RPMI7951 (cell line): Measurements from ENCODE around the gene RPGRIP1L. TPM values are rescaled to one million over a fixed set of nuclear protein-coding genes. Genes with fewer than 3 reads are reported as not detected.

Experiments
- DNase-seq: peaks from one replicate; pipeline ENCODE4 v3.0.0-alpha.2; 2012; ENCODE audit warnings: low read depth
- total RNA-seq: library from RNA; depleted of rRNA; stranded (reverse); fragments of >200 nt; shearing (Covaris generic); gene quantifications from 2 replicates; pipeline ENCODE4 v1.2.3, GENCODE V29; 2014; rRNA removed

The RPGRIP1L gene
- 14.7 and 15.9 TPM in 2 replicates for total RNA-seq

DNA sequence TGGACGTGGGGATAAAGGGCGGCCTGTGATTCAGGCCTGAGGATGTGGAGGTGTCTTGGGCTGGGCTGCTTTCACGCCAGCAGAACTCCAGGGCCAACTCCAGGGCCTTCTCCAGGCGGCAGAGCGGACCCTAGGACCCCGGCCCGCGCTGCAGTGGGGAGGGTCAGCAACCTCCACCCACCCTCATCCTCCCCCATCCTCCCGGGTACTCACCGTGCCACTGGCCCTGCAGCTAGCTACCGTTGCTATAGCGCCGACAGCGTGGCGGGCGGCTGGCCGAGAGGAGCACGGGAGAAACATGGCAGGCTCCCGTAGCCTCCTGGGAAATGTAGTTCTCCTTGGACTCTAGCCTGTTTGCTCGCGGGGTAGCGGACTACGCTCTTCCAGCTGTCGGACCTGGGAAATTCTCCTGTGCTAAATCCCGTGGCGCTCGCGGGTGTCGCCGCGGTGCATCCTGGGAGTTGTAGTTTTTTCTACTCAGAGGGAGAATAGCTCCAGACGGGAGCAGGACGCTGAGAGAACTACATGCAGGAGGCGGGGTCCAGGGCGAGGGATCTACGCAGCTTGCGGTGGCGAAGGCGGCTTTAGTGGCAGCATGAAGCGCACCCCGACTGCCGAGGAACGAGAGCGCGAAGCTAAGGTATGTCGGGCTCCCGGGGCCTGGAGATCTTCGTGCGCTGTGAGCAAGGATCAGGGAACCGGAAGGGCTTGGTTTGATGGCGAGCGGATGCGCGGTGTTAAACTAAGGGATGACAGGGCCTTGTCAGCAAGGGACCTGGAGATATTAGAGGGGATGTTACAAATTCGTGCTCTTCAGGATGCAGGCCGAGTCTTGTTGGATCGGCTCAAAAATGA, at the start of gene RPGRIP1L, which contains the start of gene FTO:
RPGRIP1L (minus strand) TSS at position 270 of the 855 bp plus-strand sequence. CDS start 3,136 bp downstream, outside the sequence.
FTO (plus strand) TSS at position 567 of the 855 bp plus-strand sequence.
- DNase-seq: peak; percentile 98

DNA sequence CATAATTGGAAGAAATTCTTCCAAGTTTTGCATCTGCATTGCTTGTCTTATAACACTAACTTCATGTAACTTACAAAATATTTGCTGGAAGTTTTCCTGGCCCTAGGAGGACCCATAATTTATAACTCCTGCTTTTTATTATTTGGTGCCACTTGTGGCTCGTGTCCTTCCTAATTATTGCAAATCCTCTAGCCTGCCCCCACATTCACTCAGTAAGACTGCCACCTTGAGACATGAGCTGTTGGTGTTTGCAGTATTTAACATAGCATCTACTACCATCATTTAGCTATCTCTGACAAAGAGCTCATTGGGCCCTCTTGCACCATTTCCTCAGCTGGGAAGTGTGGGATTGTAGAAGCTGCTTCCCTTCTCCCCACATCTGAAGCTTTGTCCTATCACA, 49.8 kb upstream of the RPGRIP1L start:
- no peak for DNase-seq

- DNase-seq: peak; percentile 42
Observed at GRCh38 chr16:53752560-53752959, 48.9 kb upstream of the RPGRIP1L start.

DNA sequence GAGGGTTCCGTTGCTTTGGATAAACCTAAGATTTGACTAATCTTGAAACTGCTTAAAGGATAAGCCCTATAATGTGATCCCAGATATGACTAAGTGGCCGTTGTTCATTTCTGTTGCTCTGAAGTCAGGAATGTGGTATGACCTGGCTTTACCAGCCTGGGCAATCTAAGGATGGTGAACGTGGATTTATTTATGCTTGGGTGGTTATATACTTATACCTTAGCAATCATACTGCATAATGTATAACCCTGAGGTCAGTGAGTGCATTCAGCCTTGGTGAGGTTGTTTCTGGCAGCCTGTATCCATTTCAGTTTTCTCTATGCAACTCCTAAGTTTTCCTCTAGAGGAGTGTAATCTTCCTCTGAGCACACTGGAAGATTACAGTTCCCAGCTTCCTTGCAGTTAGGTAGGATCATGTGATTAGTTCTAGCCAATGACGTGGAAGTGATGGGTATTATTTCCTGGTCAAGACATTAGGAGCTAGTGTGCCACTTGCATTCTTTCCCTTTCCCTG, 42.2 kb upstream of the RPGRIP1L start:
- DNase-seq: peak; percentile 59

DNA sequence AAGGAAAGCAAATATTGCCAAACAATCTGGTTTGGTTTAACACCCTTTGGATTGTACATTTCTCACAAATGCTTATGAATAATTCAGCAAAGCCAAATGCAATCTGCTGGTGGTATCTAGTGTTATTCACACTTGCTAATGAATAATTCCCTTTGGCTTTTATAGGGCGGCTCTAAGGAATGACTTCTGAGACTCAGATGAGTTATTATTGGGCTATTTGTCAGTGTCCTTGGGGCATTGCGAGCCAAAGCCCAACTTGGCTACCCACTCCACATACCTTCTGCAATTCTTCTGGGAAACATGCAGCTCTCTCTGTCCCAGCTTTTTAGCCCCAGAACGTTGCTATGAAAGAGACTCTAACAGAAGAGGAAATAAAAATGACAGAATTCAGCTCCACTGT, 41.4 kb upstream of the RPGRIP1L start:
- peak; percentile 64 for DNase-seq

DNA sequence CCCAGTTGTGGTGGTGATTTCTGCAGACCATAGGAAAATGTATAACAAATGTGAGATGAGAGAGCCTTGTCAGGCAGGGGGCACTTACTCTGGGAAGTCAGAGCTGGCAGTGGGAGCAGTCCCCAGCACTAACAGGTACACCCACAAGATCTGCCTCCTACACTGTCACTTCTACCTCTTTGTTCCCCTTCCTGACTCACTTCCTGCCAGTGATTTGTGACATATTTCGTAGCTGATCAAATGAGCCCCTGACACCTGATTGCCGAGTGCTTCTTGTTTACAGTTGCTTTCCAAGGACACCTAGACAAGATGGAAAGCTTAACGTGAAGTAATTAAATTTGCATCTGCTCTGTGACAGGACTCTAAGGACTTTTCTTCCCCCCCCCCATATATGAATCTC, 40.8 kb upstream of the RPGRIP1L start:
- no peak for DNase-seq

DNA sequence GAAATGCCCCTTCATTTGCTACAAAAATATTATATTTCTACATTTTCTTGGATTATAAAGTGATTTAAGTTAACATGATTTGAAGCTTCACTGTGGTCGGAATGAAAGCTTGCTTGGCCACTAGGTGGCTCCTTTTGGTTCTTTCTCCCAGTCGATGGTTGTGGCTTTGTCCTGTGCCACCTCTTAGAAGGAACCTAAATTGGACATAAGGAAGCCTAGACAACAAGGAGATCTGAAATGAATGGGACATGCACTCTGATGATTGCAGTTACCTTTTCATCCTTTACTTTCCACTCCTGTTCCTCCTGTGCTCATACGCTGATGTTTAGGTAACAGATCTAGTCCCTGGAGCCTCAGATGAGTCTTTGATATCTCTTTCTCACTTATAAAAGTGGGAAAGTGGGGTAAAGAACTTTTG, 39.5 kb upstream of the RPGRIP1L start:
- peak; percentile 41 for DNase-seq

- no peak for DNase-seq
Observed at GRCh38 chr16:53741546-53741945, 37.9 kb upstream of the RPGRIP1L start.

GRCh38 chr16:53740933-53741531, 37.4 kb upstream of the RPGRIP1L start:
- DNase-seq: no peak

DNA sequence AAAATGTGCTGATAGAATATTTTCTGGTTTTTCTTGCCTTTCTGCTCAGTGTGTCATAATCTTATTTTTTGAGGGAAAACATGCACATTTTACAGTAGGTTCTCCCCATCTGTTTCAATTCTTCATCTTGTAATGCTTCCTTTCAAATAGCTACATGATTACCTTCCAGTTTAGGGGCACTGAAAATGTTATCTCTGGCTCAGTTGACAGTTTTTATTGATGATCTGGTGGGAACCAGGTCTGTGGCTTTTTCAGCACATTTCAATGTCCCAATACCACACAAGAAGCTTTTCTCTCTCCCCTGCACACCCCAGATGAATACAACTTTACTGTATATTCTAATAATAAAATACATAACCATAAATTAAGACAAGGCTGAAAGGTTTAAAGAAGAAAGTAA, 36.8 kb upstream of the RPGRIP1L start:
- no peak for DNase-seq

DNA sequence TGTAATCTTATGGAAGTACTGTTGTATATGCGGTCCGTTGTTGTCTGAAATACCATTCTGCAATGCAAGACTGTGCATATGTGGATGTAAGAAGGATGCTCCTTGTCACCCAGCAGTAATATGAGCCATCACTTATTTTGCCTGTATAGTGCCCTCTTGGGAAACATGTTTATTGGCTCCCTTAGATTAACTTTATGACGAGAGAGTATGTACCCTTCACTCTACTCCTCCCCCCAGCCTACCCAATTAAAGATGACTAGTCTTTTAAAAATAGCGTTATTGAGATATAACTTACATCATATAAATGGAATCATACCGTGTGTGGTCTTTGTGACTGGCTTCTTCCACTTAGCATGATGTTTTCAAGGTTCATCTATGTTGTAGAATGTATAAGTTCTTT, 33.9 kb upstream of the RPGRIP1L start:
- no peak for DNase-seq

- no peak for DNase-seq
Observed at GRCh38 chr16:53736297-53736696, 32.6 kb upstream of the RPGRIP1L start.

- DNase-seq: no peak
Observed at GRCh38 chr16:53734908-53735307, 31.2 kb upstream of the RPGRIP1L start.

DNA sequence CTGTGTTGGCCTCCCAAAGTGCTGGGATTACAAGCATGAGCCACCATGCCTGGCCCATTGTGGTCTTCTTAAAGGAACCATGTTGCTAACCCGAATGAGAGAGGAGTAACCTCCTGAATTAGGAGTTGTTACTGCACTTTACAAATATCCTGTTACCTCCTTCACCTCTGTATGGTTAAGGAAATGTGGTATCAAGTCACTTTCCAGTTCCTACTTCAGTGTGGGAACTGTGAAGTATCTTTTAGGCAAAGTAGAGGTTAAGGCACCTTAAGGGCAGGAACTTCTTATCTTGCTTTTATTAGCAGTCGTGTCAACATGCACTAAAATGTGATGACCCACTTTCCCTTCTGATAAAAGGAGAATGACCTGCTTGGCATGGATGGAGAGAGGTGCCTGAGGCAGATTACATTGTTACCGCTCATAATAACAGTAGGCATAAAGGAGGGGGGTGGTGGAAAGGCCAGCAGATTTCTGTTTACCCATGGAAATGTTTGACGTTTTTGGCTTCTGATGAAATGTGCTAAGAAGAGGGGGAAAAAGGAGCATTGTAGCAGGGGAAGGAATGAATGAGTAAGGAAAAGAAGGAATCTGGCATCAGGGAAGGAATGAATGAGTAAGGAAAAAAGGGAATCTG, 28.8 kb upstream of the RPGRIP1L start:
- DNase-seq: no peak

DNA sequence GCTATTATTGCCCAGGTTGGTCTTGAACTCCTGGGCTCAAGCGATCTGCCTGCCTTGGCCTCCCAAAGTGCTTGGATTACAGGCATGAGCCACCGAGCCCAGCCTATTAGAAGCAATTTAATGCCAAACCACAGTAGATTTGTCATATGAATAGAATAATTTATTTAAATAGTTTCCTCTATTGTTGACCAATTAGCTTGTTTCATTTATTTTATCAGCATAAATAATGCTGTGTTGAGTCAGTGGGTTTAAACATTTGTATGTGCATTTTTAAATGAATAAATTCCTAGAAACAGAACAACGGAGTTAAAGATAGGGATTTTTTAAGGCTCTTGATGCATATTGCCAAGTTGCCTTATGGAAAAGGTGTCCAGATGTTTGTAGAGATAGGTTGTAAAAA, 27.0 kb upstream of the RPGRIP1L start:
- no peak for DNase-seq

GRCh38 chr16:53726625-53727024, 23.0 kb upstream of the RPGRIP1L start:
- DNase-seq: peak; percentile 11

GRCh38 chr16:53721017-53721416, 17.4 kb upstream of the RPGRIP1L start:
- no peak for DNase-seq

- no peak for DNase-seq
Observed at GRCh38 chr16:53717577-53717976, 13.9 kb upstream of the RPGRIP1L start.

- DNase-seq: no peak
Observed at GRCh38 chr16:53715023-53715384, 11.3 kb upstream of the RPGRIP1L start.

- DNase-seq: no peak
Observed at GRCh38 chr16:53714205-53715022, 10.8 kb upstream of the RPGRIP1L start.

- DNase-seq: no peak
Observed at GRCh38 chr16:53713403-53714204, 9.9 kb upstream of the RPGRIP1L start.
